Parathyroid adenoma (tissue), 2 donors: ENCODE results near the gene ATP9B.

Experiments used
- H2AFZ ChIP-seq: fragments of 300-600 bp; sonication (generic); one replicate; pipeline ENCODE4 v1.7.0; 2017; ENCODE audit warnings: antibody characterized with exemption, mild to moderate bottlenecking
- H3K27ac ChIP-seq: fragments of 300-600 bp; sonication (generic); one replicate; pipeline ENCODE4 v1.7.0; 2017
- H3K27me3 ChIP-seq: fragments of 300-600 bp; sonication (generic); one replicate; pipeline ENCODE4 v1.7.0; 2017; ENCODE audit warnings: low read length; ENCODE audit not compliant: control insufficient read depth, insufficient read depth
- H3K36me3 ChIP-seq: fragments of 300-600 bp; sonication (generic); one replicate; pipeline ENCODE4 v1.7.0; 2017; ENCODE audit warnings: low read length; ENCODE audit not compliant: control insufficient read depth, insufficient read depth
- H3K4me1 ChIP-seq: fragments of 300-600 bp; sonication (generic); one replicate; pipeline ENCODE4 v1.7.0; 2017; ENCODE audit warnings: control low read depth
- H3K4me2 ChIP-seq: fragments of 300-600 bp; sonication (generic); one replicate; pipeline ENCODE4 v1.7.0; 2017; ENCODE audit warnings: low read length
- H3K4me3 ChIP-seq: fragments of 300-600 bp; sonication (generic); one replicate; pipeline ENCODE4 v1.7.0; 2017; ENCODE audit warnings: low read depth, low read length
- H3K79me2 ChIP-seq: fragments of 300-600 bp; sonication (generic); one replicate; pipeline ENCODE4 v1.7.0; 2017; ENCODE audit warnings: control low read depth
- H3K9ac ChIP-seq: fragments of 300-600 bp; sonication (generic); one replicate; pipeline ENCODE4 v1.7.0; 2017; ENCODE audit warnings: mild to moderate bottlenecking
- H3K9me3 ChIP-seq: fragments of 300-600 bp; sonication (generic); one replicate; pipeline ENCODE4 v1.7.0; 2017; ENCODE audit warnings: low read length; ENCODE audit not compliant: control insufficient read depth
- TF ChIP-seq, protein P1 (sequence below): fragments of 300-600 bp; sonication (generic); IDR thresholded peaks from one replicate; pipeline ENCODE4 v1.7.0; 2017; ENCODE audit warnings: antibody characterized with exemption, mild to moderate bottlenecking
- donor health status: primary hyperparathyroidism.

Gene ATP9B

DNA sequence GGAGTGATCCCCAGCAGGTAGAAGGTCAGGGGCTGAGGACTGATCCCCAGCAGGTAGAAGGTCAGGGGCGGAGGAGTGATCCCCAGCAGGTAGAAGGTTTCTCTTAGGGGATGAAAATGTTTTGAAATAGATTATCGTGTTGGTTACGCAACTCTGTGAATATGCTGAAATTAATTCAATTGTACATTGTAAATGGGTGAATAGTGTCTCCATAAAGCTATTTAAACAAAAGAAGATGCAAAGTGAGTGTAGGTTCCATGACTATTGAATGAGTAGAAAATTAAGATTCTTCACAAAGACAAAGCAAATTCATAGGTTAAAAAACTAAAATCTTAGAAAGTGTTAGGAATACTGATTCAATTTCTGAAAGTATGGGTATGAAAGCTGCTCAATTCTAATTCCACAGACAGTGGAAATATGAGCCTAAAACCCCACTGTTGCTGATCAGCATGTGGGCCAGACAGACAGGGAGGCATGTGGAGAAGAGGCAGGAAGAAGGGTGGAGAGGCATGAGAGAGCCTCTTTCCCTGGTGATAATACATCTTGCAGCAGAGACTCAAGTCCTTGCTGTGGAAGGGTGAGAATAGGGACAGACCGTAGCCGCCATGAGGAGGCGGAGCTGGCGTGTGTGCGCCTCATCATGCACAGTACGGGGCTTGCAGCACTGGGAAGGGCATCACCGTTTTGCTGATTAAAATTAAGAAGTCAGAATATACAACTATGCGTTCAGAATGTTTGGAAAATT lies 240.6 kb downstream of the ATP9B start:
- H3K36me3 ChIP-seq: no peaks in the 10 kb centered on the region
- H3K27ac ChIP-seq: no peak overlapping the region
- no peak overlapping the region for H3K4me2 ChIP-seq
- no peak overlapping the region for H3K4me3 ChIP-seq
- H3K27me3 ChIP-seq: no peaks in the 10 kb centered on the region
- H3K9me3 ChIP-seq: no peaks in the 10 kb centered on the region
- no peaks in the 10 kb centered on the region for H3K79me2 ChIP-seq
- TF ChIP-seq, protein P1, sequence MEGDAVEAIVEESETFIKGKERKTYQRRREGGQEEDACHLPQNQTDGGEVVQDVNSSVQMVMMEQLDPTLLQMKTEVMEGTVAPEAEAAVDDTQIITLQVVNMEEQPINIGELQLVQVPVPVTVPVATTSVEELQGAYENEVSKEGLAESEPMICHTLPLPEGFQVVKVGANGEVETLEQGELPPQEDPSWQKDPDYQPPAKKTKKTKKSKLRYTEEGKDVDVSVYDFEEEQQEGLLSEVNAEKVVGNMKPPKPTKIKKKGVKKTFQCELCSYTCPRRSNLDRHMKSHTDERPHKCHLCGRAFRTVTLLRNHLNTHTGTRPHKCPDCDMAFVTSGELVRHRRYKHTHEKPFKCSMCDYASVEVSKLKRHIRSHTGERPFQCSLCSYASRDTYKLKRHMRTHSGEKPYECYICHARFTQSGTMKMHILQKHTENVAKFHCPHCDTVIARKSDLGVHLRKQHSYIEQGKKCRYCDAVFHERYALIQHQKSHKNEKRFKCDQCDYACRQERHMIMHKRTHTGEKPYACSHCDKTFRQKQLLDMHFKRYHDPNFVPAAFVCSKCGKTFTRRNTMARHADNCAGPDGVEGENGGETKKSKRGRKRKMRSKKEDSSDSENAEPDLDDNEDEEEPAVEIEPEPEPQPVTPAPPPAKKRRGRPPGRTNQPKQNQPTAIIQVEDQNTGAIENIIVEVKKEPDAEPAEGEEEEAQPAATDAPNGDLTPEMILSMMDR: no peak
- no peak overlapping the region for H3K9ac ChIP-seq
- H3K4me1 ChIP-seq: no peaks in the 10 kb centered on the region
- H2AFZ ChIP-seq: no peak overlapping the region

DNA sequence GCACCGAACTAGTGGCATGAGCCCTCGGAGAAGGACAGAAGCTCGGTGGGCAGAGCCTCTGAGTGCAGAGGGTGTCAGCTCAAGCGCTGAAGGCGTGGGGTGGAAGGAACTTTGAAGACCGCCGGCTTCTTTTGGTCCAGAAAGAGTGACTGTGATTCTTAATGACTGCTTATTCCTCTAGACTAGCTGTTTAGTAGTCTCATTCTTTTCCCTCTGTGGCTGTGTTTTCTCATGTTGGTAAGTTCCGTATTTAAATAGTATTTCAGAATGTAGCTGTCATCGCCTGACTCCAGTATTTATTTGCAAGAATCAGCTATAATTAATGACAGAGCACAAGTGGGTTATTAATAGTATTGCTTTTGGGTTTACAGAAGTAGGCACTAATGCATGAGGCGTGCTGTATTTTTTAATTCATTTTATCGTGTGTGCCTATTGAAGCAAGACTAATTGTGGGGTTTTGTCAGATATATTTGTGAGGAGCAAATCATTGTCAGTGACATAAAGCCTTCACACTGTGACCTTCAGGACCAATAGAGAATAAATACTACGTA lies 245.7 kb downstream of the ATP9B start:
- no peak overlapping the region for H3K9ac ChIP-seq
- H3K27ac ChIP-seq: no peak overlapping the region
- no peak overlapping the region for H3K4me2 ChIP-seq
- H3K4me3 ChIP-seq: no peak overlapping the region
- H3K4me1 ChIP-seq: no peaks in the 10 kb centered on the region
- no peaks in the 10 kb centered on the region for H3K79me2 ChIP-seq
- no peak overlapping the region for H2AFZ ChIP-seq
- no peaks in the 10 kb centered on the region for H3K36me3 ChIP-seq
- no peaks in the 10 kb centered on the region for H3K9me3 ChIP-seq
- H3K27me3 ChIP-seq: no peaks in the 10 kb centered on the region
- TF ChIP-seq, protein P1: no peak

DNA sequence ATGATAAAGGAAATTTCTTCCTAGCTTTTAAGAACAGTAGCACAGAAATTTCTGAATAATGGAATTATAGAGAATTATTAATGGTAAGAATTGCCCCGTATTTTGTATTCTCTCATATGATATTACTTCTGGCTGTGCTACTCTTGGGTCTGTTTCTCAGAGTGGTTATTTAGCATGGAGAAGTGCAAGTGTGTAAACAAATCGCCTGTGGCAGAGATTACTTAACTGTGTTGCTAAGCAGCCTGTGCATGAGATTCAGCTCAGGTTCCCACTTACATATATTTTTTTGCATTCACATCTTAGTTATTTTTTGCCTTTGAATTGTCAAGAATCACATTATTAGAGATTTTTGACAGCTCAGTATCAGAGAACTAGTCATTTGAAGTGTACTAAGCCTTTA lies 246.4 kb downstream of the ATP9B start:
- Histone ChIP-seq H3K9me3 (no peaks in the 10 kb centered on the region), H3K4me3 (no peak overlapping the region), H3K27ac (no peak overlapping the region), H3K79me2 (no peaks in the 10 kb centered on the region), H3K4me1 (no peaks in the 10 kb centered on the region), H3K9ac (no peak overlapping the region), H3K27me3 (no peaks in the 10 kb centered on the region), H2AFZ (no peak overlapping the region), H3K36me3 (no peaks in the 10 kb centered on the region), H3K4me2 (no peak overlapping the region)
- TF ChIP-seq, protein P1: no peak

DNA sequence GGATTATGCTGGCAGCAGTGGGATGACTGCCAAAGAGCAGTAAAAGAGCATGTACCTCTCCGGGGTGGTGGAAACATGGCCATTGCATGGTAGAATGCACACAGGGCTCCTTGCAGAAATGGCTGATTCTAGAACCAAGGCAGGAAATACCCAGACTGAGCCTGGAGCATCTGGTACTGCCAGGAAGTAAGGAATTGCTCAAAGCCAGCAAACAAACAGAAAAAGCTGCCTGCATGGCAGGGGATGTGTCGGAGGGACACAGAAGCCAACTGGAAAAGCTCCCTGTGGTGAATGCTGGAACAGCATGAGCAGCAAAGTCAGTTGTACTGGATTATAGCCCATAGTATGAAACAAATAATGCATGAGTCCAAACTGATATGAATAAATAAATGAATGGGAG lies 248.5 kb downstream of the ATP9B start:
- H3K9me3 ChIP-seq: no peaks in the 10 kb centered on the region
- TF ChIP-seq, protein P1: no peak
- H3K79me2 ChIP-seq: no peaks in the 10 kb centered on the region
- H3K4me3 ChIP-seq: no peak overlapping the region
- no peak overlapping the region for H3K4me2 ChIP-seq
- no peaks in the 10 kb centered on the region for H3K36me3 ChIP-seq
- no peaks in the 10 kb centered on the region for H3K4me1 ChIP-seq
- no peak overlapping the region for H3K27ac ChIP-seq
- no peak overlapping the region for H3K9ac ChIP-seq
- H3K27me3 ChIP-seq: no peaks in the 10 kb centered on the region
- H2AFZ ChIP-seq: no peak overlapping the region
